GM21390 (cell line): Measurements from ENCODE around the gene KRT6A.

Experiments used
- ATAC-seq: cut with Tn5 transposase; IDR thresholded peaks from one replicate; pipeline ENCODE4 v1.9.1; 2021; ENCODE audit not compliant: unreplicated experiment

Gene KRT6A

DNA sequence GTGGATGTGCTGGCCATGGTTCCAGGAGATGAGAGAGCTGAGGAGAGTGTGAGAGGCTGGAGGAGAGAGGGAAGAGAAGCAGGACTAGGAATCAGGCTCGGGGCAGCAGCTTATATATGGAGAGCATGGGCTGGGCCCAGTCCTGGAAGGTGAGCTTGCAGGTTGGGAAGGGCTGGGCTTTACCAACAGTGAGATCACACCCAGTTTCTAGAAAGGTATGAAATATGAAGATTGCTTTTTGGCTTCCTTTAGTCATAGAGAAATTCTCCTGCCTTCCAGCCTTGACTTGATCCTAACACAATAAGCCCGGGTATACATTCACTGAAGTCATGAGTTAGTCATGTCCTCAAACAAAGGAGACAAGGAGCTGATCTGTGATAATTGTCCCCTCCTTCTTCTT is at the start of gene KRT6A:
Gene KRT6A, minus strand, starts transcription at position 86 of the 400 bp plus-strand sequence. Its CDS starts 69 bp downstream, at position 17.
- ATAC-seq, result no peak

DNA sequence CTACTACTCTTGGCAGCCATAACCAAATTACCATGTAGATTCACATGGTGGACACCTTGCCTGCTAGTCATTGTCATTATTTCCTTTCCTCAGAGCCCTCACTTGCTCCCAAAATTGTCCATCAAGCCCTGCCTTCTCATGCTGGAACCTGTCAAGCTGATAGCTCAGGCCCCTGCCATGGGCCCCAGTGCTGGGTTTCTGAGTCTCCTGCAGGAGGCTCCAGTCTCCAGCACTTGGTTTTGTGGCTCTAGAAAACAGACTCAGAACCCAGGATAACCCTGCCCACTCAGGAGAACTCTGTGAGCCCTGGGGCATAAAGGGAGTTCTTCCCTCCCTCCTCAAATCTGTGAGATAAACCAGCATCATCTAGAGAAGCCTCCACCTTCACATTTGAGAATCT is 49.1 kb upstream of the KRT6A start:
- ATAC-seq, result no peak

DNA sequence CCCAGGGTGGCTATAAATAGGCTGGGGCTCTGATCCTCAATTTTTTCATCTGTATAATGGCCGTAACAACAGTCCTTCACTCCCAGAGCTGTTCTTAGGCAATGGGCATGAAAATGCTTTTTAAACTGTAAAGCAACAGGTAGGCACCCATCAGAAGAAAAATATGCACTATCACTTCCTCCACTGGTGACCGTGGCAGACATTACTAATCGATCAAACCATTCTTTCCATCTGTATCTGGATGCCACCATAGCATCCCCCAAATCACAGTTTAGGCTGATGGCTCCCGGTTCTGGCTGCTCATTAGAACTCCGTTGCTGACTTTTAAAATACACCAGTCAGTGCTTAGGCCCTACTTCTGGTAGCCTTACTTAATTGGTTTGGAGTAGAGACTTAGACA is 48.7 kb upstream of the KRT6A start:
- no peak for ATAC-seq

DNA sequence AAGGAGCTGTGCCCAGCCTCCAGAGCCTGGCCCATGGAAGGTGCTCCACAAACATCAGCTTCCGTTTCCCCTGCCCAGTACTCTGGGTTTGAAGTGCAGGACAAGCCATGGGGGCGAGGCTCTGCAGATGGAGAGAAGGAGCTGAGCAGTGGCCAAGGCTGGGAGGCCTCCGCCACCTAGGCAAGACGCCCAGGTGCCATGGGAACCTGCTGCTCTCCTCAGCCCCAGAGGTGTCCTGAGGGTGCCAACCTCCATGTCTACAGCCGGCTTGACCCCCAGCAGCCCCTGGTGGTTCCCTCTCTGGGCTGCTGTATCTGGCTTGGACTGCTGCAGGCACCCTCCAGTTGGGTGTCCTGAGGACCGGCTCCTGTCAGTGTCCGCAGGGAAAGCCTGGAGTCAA is 47.5 kb upstream of the KRT6A start:
- no peak for ATAC-seq

DNA sequence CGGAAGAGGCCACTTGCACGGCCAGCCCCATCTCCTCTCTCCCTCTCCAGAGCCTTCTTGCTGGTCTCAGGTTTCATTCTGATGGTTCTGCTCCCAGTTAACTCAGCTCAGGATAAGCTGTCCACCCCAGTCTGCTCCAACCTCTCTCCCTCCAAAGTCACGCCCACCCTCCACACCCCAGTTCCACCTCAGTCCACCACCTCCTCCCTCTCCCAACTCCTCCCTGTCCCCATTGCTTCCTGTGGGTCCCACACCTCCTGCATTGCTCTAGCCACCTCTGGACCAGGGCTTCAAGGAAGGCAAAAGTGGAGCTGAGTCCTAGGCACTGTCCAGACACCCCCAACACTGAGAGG is 46.7 kb upstream of the KRT6A start:
- ATAC-seq, result no peak

DNA sequence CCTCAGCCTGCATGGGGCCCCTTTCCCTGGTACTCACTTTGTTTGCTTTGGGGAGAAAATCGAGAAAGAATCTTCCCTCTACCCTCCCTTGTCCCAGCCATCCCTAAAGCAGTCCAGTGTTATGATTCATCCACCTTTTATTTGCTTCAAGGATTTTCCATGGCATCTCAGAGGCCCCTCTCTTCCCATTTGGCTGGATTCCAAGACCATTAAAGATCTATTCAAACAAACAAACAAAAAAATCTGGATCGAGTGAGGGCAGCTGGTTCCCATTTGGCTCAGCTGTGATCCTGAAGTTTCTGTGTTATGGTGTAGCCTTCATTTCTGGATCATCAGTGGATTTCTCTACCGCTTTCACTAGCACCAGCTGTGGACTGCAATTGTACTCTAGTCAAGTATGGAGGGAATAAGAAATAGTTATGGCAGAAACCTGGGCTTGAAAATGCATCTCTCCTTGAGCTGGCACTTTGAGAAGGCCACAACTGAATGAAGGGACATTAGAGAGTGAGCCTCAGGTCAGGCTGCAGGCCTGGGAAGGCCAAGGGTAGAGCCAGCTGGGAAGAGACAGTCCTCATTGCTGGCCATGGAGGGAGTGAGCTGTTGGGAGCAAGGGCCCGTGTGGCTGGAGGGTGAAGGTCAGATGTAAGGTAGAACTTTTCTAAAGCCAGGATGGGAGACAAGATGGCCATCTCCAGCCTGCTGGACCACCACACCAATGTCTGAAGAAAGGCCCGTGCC is 46.2 kb upstream of the KRT6A start:
- ATAC-seq, result no peak

DNA sequence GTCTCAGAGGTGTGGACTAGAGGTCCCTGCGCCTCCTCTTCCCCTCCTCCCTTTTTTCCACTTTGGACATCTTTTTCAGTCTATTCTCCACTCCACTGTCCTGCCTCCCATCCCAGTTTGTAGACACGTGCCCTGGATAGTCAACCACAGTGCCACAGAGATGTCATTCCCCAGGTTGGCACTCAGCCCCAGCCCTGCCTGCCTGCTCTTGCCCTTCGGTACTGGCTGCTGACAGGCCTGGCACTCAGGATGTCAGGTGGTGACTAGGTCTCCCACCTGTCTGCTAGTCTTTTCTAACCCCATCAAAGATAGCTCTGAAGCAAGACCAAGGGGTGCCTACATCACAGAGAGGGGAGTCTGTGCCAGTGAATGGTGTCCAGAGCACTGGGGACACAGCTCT is 44.0 kb upstream of the KRT6A start:
- no peak for ATAC-seq

DNA sequence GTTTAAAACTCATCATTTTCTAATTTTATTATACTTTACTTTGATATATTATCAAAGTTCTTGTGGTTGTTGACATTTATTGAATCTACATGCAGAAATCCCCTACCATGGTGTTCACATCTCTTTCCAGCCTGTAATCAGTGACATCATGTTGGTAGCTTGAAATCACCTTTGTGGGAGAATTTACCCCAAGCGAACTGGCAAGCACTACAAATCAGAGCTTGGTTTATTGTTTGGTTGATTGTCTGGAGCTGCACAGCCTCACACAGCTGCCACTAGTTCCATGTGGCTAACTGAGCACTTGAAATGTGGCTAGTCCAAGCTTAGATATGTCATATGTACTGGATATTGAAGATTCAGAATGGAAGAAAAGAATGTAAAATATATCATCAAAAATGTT is 42.5 kb upstream of the KRT6A start:
- ATAC-seq, result no peak

DNA sequence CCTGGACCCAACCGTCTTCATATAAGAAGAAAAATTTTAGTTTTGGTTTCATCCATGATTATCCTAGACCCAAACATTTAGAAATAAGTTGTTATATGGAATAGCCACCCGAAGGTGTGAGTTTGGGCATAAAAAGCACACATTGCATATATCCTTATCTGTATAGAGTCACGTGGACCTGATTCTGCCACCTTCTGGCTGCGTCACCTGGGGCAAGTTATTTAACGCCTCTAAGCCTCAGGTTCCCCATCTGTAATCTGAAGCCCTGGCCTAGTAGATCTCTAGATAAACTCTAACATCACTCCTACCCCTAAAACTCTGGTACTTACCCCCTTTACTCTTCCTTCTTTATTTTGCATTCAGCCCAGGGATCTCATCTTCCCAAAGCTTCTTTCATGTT is 41.4 kb upstream of the KRT6A start:
- no peak for ATAC-seq

DNA sequence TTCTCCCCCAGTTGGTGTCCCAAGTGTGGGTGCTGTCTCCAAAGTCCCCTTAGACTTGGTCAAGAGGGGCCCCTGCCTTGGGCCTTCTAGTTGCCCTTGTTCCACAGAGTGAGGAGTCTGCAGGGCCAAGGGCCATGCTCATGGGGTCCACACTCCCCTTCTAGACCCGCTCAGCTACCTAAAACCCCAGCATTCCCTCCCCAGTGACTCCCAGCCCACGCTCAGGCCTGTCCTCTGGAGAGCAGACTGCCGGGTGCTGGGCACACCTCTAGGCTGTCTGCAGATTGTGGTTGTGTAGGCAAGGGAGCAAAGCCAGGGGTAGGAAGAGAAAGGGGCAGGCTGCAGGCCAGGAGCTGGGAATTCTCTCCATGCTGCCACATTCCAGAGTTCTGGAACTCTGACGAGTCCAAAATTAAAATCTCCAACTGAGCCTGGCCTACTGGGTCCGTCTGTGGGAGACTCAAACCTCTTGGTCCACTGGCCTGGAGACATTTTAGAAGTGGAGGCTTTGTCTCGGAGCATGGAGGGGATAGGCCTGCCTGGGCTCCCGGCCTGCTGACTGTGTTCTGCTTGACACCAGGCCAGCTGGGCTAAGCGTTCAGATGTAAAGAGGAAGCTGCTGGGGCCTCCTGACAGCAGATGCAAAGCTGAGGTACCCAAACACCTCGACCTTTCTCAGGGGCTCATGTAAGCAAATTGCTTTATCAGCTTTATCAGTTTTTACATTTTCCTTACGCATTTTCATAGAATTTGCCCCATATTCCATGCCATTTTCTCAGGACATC is 40.8 kb upstream of the KRT6A start:
- no peak for ATAC-seq

DNA sequence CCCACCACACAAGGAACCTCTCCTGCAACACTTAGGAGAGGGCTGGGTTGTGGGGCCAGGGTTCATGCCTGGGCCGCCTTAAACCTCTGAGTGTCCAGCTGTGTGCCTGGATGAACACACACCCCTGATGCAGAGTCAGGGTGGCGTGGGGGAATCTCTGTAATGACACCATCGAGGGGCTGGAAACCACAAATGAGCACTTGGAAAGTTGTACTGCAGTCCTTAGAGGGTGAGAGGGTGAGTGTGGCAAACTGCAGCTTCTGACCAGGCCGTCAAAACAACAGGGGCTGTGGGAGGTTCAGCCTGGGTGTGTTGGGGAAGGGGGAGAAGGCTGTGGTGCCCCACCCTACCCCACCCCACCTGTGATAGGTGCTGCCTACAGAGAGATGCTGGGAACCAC is 39.6 kb upstream of the KRT6A start:
- ATAC-seq, result no peak

DNA sequence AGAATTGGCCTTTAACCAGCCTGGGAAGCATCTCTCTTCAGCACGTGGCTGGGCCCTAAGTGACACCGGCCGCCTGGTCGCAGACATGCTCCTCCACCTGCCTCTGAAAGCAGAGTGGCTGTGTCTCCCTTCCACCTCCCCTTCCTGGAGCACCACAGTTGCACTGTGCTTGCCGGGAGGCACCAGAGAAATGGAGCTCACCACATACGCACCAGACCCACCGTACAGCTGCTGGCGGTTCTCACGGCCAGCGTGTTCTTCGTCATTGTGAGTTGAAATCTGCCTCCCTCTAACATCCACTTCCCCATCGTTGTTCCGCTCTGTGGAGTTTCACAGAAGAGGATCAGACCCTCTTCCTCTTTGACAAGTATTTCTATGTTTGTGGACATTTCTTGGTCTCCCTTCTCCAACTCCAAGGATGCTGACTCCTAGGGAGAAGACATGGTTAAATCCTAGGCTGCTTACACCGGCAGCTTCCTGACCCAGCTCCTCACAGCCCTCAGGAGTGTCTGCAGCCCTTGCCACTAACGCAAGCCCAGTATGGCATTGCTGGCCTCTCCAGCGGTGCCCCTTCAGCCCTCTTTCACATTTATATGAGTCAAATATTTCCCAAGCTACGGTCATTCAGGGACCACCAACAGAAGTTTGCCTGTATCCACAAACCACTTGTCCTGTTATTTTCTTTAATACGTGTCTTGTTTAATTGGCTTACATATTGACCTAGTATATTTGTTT is 38.7 kb upstream of the KRT6A start:
- no peak for ATAC-seq

DNA sequence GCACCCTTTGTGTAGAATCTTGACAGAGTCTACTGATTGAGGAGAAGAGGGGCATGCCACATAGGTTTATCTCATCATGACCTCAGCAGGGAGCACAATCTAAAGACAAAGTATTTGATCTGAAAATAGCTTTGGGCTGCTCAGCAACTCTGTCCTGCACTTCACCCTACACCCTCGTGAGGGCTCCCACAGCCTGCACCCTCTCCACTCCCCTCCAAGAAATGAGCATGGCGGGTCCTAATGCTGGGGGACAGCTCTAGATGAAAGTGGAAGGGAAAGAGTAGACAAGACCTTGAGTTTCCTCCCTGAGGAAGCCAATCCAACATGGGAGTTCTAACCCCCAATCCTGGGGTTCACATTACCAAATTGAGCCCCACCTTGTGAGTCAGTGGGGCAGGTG is 37.8 kb upstream of the KRT6A start:
- ATAC-seq, result no peak

DNA sequence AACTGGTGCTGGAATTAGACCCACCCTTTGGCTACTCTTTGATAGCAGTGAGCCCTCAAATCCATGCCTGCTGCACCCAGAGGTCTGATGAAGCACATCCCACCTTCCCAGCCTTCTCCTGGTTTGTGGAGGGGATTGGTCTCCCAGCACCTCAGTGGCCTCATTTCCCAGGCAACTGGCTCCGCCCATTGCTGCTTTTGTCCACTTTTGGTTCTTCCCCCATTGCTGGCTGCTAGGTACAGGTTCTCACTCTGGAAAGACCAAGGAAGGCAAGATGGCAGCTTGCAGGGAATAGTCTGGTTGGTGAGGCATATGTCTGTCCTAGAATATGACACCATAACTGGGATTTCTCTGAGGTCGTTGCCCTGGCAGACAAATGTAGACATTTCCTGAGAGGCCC is 37.3 kb upstream of the KRT6A start:
- ATAC-seq, result no peak

DNA sequence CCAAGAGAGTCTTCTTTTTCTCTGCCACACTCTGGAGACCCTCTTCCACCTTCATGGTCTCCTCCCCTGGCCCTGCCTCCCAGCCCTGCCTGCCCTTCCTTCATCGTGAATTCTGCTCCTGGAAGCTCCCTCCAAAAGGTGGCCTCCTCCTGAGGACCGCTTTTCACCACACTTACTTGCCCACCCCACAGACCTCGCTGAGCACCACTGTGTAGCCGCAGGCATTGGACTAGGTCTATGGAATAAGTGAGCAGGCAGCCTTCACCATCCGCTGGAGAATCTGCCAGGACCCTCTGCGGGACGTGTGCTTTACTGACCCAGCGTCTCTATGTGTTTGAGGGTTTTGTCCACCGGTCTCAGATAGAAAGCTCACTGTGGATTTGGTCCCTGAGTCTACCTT is 36.8 kb upstream of the KRT6A start:
- no peak for ATAC-seq

DNA sequence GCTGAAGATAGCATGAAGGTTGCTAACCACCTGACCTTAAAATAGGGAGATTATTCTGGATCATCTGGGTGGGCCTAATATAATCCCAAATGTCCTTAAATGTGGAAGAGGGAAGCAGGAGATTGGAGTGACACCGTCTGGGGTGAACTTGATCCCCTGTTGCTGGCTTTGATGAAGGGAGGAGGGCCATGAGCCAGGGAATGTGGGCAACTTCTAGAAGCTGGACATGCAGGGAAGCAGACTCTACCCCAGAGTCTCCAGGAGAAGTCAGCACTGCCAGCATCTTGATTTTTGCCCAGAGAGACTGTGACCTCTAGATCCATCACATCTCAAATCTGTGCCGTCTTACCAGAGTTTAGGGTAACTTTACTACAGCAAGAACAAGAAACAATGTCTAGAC is 36.4 kb upstream of the KRT6A start:
- ATAC-seq, result no peak

DNA sequence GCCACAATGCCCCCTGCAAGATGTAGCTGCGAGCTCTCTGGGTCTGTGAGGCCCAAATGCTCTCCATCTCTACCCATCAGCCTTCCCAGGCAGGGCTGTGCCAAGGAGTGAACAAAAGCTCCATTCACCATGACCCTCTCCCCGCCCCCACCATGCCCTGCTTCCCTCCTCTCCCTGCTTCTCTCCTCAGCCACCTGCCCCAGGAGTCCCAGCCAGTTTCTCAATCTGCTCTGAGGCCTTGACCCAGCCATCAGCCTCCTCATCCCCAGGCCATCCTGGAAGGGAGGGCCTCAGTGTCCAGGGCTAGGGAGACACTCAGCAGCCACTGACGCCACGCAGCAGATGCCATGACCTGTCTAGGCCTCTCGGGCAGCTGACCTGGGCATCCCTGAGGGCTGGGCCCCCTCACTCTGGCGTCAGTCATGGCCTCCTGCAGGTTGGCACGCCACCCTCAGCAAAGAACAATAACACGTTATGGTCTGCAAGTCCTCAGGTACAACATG is 35.6 kb upstream of the KRT6A start:
- no peak for ATAC-seq

DNA sequence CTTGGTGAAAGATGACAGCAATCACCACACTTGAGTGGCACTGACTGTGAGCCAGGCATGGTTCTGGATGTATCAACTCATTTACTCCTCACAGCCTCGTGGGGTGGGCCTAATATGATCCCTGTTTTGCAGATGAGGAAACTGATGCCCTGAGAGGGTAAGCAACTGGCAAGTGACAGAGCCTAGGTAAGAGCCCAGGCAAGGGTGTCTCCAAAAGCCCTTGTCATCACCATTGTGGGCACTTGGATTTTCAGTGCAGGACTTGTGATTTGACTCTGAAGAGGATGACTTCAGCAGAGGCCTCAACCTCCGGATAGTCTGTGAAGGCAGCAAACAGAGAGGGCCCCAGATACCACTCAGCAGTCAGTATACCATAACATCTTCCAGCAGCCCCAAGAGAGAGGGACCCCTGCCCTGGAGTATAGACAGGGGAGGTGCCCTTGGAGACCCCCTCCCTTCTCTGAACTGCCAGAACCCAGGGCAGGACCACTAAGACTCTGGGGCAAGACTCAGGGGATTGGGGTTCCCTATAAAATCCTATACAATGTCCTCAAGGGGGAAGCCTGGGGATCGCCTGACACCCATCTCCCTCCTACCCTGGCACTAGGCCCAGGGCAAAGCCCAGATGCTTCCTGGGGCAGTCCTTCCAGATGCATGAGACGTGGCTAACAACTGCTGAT is 34.2 kb upstream of the KRT6A start:
- no peak for ATAC-seq

DNA sequence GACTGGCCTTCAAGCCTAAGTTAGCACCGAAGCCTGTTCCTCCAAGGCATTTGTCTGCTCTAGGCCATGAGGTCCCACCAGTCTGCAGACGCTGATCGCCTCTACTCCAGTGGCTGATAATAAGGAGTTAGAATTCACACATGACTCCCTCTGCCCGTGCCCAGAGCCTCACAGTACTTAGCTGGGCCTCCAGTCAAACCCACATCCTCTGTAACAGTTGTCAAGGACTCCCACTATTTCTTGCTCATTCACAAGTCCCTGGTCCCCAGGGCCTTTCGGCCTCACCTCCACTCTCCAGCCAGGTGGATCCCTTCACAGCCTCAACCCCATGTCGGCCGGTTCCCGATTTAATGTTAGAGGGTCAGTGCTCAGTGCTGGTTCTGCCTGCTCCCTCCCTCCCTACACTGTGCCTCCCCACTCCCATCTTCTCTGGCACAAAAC is 33.5 kb upstream of the KRT6A start:
- no peak for ATAC-seq

DNA sequence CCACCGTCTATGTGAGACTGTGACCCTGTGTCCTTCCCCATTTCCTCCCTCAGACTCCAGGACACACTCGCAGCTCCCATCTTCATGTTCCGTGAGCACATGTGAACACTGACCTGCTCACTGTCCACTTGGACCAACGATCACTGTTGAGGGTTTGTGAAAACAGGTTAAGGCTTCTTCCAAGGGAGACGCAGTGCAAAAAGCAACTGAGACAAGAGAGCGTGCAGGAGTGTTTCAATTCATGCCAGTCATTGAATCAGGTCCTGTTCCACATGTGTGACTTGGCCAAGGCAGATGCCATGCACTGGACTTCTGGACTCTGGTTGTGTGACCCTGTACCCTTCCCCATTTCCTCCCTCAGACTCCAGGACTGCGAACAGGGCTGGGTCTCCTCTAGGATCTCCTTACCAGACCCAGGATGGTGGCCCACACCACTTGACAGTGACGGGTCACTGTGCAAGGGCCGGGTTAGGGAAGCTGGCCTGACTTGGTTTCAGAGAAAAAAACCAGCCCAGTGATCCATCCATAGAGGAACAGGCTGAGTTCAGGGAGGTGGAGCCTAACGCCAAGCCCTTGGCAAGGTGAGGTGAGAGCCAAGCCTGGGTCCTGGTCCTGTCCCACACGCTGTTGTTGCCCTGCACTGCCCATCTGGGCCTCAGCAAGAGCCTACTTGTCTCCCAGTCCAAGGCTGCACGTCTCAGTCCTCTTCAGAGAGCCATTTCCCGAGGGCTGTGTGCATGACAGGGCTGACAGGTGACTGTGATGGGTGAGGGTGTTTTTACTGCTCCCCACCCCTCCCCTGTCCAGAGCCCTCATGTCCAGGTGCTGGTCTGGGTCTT is 32.8 kb upstream of the KRT6A start:
- ATAC-seq, result no peak
